Measurements from ENCODE around the gene BTNL9.

GRCh38 chr5:181043285-181044092 lies 3.4 kb downstream of the BTNL9 start:
- TF ChIP-seq CTCF (IDR thresholded peaks at IDR 0.05) (no peak), POLR2A (IDR thresholded peaks at IDR 0.05) (no peak)
